ENCODE data around the gene CRYL1.

The CRYL1 gene

GRCh38 chr13:20460761-20461160 lies 64.9 kb downstream of the CRYL1 start:
- Histone ChIP-seq H3K18ac (ENCODE audit: low read length) (no peak overlapping the region), H3K23ac (ENCODE audit: low read depth, low read length, poor library complexity) (no peak overlapping the region), H3K9me3 (replicated peaks in 1 of 2; ENCODE audit: control insufficient read depth in 2 of 2, insufficient read depth in 1 of 2, low read depth in 1 of 2, low read length in 2 of 2) (no peaks in the 10 kb centered on the region), H2BK15ac (ENCODE audit: low read length) (no peak overlapping the region), H3K36me3 (replicated peaks in 1 of 2; ENCODE audit: control insufficient read depth in 2 of 2, insufficient read depth in 2 of 2, low read length in 2 of 2) (no peaks in the 10 kb centered on the region), H3K9ac (ENCODE audit: low read depth, low read length, poor library complexity) (no peak overlapping the region), H3K4ac (ENCODE audit: low read length) (no peak overlapping the region), H2AK5ac (ENCODE audit: low read depth, low read length) (no peak overlapping the region), H2BK12ac (ENCODE audit: low read length) (no peak overlapping the region), H3K4me2 (ENCODE audit: insufficient read depth, low read length, poor library complexity, severe bottlenecking) (no peak overlapping the region), H2BK5ac (ENCODE audit: low read length) (no peak overlapping the region), H3K4me1 (ENCODE audit: control insufficient read depth in 2 of 2, insufficient read depth in 1 of 2, low read depth in 1 of 2, low read length in 2 of 2) (peaks cover 0 to 3% of the 10 kb centered on the region in 2 donors), H3K79me1 (ENCODE audit: low read depth, low read length) (no peaks in the 10 kb centered on the region), H3K14ac (ENCODE audit: low read length) (no peak overlapping the region), H2AFZ (ENCODE audit: low read length) (no peak overlapping the region), H3K27me3 (ENCODE audit: control insufficient read depth in 3 of 3, insufficient read depth in 3 of 3, low read depth in 1 of 3, low read length in 3 of 3) (no peaks in the 10 kb centered on the region), H2BK120ac (ENCODE audit: low read depth, low read length) (no peak overlapping the region), H3K4me3 (ENCODE audit: low read length in 2 of 2) (no peak overlapping the region), H4K8ac (ENCODE audit: low read depth, low read length) (no peak overlapping the region), H4K91ac (ENCODE audit: low read depth, low read length, poor library complexity) (no peak overlapping the region), H3K27ac (replicated peaks; ENCODE audit: low read length) (no peak overlapping the region)
- no CpG with 5 or more reads among the region's 11 CpGs for WGBS, 2 donors (ENCODE audit: extremely low coverage in 2 of 2, insufficient read length in 2 of 2, insufficient replicate concordance in 1 of 2)
- DNase-seq (ENCODE audit: low spot score): no peak

- H3K18ac ChIP-seq (ENCODE audit: low read length): no peak overlapping the region
- H3K23ac ChIP-seq (ENCODE audit: low read depth, low read length, poor library complexity): no peak overlapping the region
- no peak overlapping the region for H2AFZ ChIP-seq (ENCODE audit: low read length)
- H2BK12ac ChIP-seq (ENCODE audit: low read length): no peak overlapping the region
- no peak overlapping the region for H2BK120ac ChIP-seq (ENCODE audit: low read depth, low read length)
- no peaks in the 10 kb centered on the region for H3K79me1 ChIP-seq (ENCODE audit: low read depth, low read length)
- WGBS, 2 donors (ENCODE audit: extremely low coverage in 2 of 2, insufficient read length in 2 of 2, insufficient replicate concordance in 1 of 2): no CpG with 5 or more reads among the region's 6 CpGs
- H3K9me3 ChIP-seq (replicated peaks in 1 of 2; ENCODE audit: control insufficient read depth in 2 of 2, insufficient read depth in 1 of 2, low read depth in 1 of 2, low read length in 2 of 2): no peaks in the 10 kb centered on the region
- no peak overlapping the region for H2AK5ac ChIP-seq (ENCODE audit: low read depth, low read length)
- no peak overlapping the region for H4K91ac ChIP-seq (ENCODE audit: low read depth, low read length, poor library complexity)
- no peak overlapping the region for H2BK5ac ChIP-seq (ENCODE audit: low read length)
- no peak overlapping the region for H3K4me2 ChIP-seq (ENCODE audit: insufficient read depth, low read length, poor library complexity, severe bottlenecking)
- H3K4me1 ChIP-seq (ENCODE audit: control insufficient read depth in 2 of 2, insufficient read depth in 1 of 2, low read depth in 1 of 2, low read length in 2 of 2): peaks cover 0 to 3% of the 10 kb centered on the region in 2 donors
- no peak overlapping the region for H3K27ac ChIP-seq (replicated peaks; ENCODE audit: low read length)
- H3K27me3 ChIP-seq (ENCODE audit: control insufficient read depth in 3 of 3, insufficient read depth in 3 of 3, low read depth in 1 of 3, low read length in 3 of 3): no peaks in the 10 kb centered on the region
- DNase-seq (ENCODE audit: low spot score): no peak
- H3K9ac ChIP-seq (ENCODE audit: low read depth, low read length, poor library complexity): no peak overlapping the region
- no peak overlapping the region for H3K14ac ChIP-seq (ENCODE audit: low read length)
- H3K4me3 ChIP-seq (ENCODE audit: low read length in 2 of 2): no peak overlapping the region
- no peak overlapping the region for H2BK15ac ChIP-seq (ENCODE audit: low read length)
- H4K8ac ChIP-seq (ENCODE audit: low read depth, low read length): no peak overlapping the region
- no peak overlapping the region for H3K4ac ChIP-seq (ENCODE audit: low read length)
- H3K36me3 ChIP-seq (replicated peaks in 1 of 2; ENCODE audit: control insufficient read depth in 2 of 2, insufficient read depth in 2 of 2, low read length in 2 of 2): no peaks in the 10 kb centered on the region
Observed at GRCh38 chr13:20457670-20458069, 68.0 kb downstream of the CRYL1 start.

GRCh38 chr13:20456737-20457136 lies 68.9 kb downstream of the CRYL1 start:
- no peaks in the 10 kb centered on the region for H3K79me1 ChIP-seq (ENCODE audit: low read depth, low read length)
- H3K27ac ChIP-seq (replicated peaks; ENCODE audit: low read length): no peak overlapping the region
- DNase-seq (ENCODE audit: low spot score): no peak
- H2BK5ac ChIP-seq (ENCODE audit: low read length): no peak overlapping the region
- peak overlapping the region; percentile 4 for H3K18ac ChIP-seq (ENCODE audit: low read length)
- no peak overlapping the region for H3K23ac ChIP-seq (ENCODE audit: low read depth, low read length, poor library complexity)
- no peak overlapping the region for H2AK5ac ChIP-seq (ENCODE audit: low read depth, low read length)
- no peak overlapping the region for H4K8ac ChIP-seq (ENCODE audit: low read depth, low read length)
- no peak overlapping the region for H3K9ac ChIP-seq (ENCODE audit: low read depth, low read length, poor library complexity)
- H3K4me2 ChIP-seq (ENCODE audit: insufficient read depth, low read length, poor library complexity, severe bottlenecking): no peak overlapping the region
- no peaks in the 10 kb centered on the region for H3K9me3 ChIP-seq (replicated peaks in 1 of 2; ENCODE audit: control insufficient read depth in 2 of 2, insufficient read depth in 1 of 2, low read depth in 1 of 2, low read length in 2 of 2)
- H2AFZ ChIP-seq (ENCODE audit: low read length): no peak overlapping the region
- no peak overlapping the region for H2BK12ac ChIP-seq (ENCODE audit: low read length)
- peak overlapping the region; percentile 94 for H3K14ac ChIP-seq (ENCODE audit: low read length)
- H2BK120ac ChIP-seq (ENCODE audit: low read depth, low read length): no peak overlapping the region
- no CpG with 5 or more reads among the region's 2 CpGs for WGBS, 2 donors (ENCODE audit: extremely low coverage in 2 of 2, insufficient read length in 2 of 2, insufficient replicate concordance in 1 of 2)
- H3K36me3 ChIP-seq (replicated peaks in 1 of 2; ENCODE audit: control insufficient read depth in 2 of 2, insufficient read depth in 2 of 2, low read length in 2 of 2): no peaks in the 10 kb centered on the region
- H3K4me3 ChIP-seq (ENCODE audit: low read length in 2 of 2): no peak overlapping the region
- no peaks in the 10 kb centered on the region for H3K4me1 ChIP-seq (ENCODE audit: control insufficient read depth in 2 of 2, insufficient read depth in 1 of 2, low read depth in 1 of 2, low read length in 2 of 2)
- no peak overlapping the region for H2BK15ac ChIP-seq (ENCODE audit: low read length)
- H3K4ac ChIP-seq (ENCODE audit: low read length): no peak overlapping the region
- H3K27me3 ChIP-seq (ENCODE audit: control insufficient read depth in 3 of 3, insufficient read depth in 3 of 3, low read depth in 1 of 3, low read length in 3 of 3): no peaks in the 10 kb centered on the region
- peak overlapping the region; percentile 5 for H4K91ac ChIP-seq (ENCODE audit: low read depth, low read length, poor library complexity)

DNA sequence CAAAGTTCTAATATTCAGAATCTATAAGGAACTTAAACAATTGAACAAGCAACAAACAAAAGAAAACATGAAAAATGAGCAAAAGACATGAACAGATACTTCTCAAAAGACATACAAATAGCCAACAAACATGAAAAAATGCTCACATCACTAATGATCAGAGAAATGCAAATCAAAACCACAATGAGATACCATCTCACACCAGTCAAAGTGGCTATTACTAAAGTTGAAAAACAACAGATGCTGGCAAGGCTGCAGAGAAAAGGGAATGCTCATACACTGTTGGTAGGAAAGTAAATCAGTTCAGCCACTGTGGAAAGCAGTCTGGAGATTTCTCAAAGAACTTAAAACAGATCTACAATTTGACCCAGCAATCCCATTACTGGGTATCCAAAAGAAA lies 74.3 kb downstream of the CRYL1 start:
- no peak for DNase-seq (ENCODE audit: low spot score)
- Histone ChIP-seq H2BK12ac (ENCODE audit: low read length) (no peak overlapping the region), H3K23ac (ENCODE audit: low read depth, low read length, poor library complexity) (no peak overlapping the region), H3K9ac (ENCODE audit: low read depth, low read length, poor library complexity) (no peak overlapping the region), H4K8ac (ENCODE audit: low read depth, low read length) (no peak overlapping the region), H2BK5ac (ENCODE audit: low read length) (no peak overlapping the region), H3K27me3 (ENCODE audit: control insufficient read depth in 3 of 3, insufficient read depth in 3 of 3, low read depth in 1 of 3, low read length in 3 of 3) (no peaks in the 10 kb centered on the region), H4K91ac (ENCODE audit: low read depth, low read length, poor library complexity) (no peak overlapping the region), H2BK15ac (ENCODE audit: low read length) (no peak overlapping the region), H2BK120ac (ENCODE audit: low read depth, low read length) (no peak overlapping the region), H3K4me1 (ENCODE audit: control insufficient read depth in 2 of 2, insufficient read depth in 1 of 2, low read depth in 1 of 2, low read length in 2 of 2) (no peaks in the 10 kb centered on the region), H3K27ac (replicated peaks; ENCODE audit: low read length) (no peak overlapping the region), H3K4me2 (ENCODE audit: insufficient read depth, low read length, poor library complexity, severe bottlenecking) (no peak overlapping the region), H3K4ac (ENCODE audit: low read length) (no peak overlapping the region), H3K4me3 (ENCODE audit: low read length in 2 of 2) (no peak overlapping the region), H2AFZ (ENCODE audit: low read length) (no peak overlapping the region), H3K9me3 (replicated peaks in 1 of 2; ENCODE audit: control insufficient read depth in 2 of 2, insufficient read depth in 1 of 2, low read depth in 1 of 2, low read length in 2 of 2) (no peaks in the 10 kb centered on the region), H3K18ac (ENCODE audit: low read length) (no peak overlapping the region), H3K14ac (ENCODE audit: low read length) (no peak overlapping the region), H3K36me3 (replicated peaks in 1 of 2; ENCODE audit: control insufficient read depth in 2 of 2, insufficient read depth in 2 of 2, low read length in 2 of 2) (no peaks in the 10 kb centered on the region), H3K79me1 (ENCODE audit: low read depth, low read length) (no peaks in the 10 kb centered on the region), H2AK5ac (ENCODE audit: low read depth, low read length) (no peak overlapping the region)

Measured in neuronal stem cell (in vitro differentiated cells).